T-cell (primary cell): ENCODE measurements around the gene WFDC13. TPM values are rescaled to one million over a fixed set of nuclear protein-coding genes. Genes with fewer than 3 reads are reported as not detected.
"Not testable (repeated sequence)": the region's sequence is repeated elsewhere in the genome, so short reads cannot be mapped to it uniquely, and the experiment has no call there.

ENCODE experiments used
- ATAC-seq, 4 experiments: fragments of 200-7000 bp in 3 of 4; fragments of 150-1000 bp in 1 of 4; cut with Tn5 transposase; replicated peaks in 1 of 4; 1 replicate in 3 of 4; 2 replicates in 1 of 4; pipeline ENCODE4 v1.10.0; 2021; ENCODE audit warnings: moderate library complexity in 3 of 4, mild to moderate bottlenecking in 2 of 4, moderate number of reproducible peaks in 1 of 4
- CTCF ChIA-PET, 2 donors: fragments of 300-600 bp; sonication (Branson Sonifier 250); formaldehyde crosslinking; loops; one replicate each; lab custom pipeline; 2022; ENCODE audit warnings: antibody characterized with exemption in 2 of 2; lab: Charles Lee
- POLR2A ChIA-PET, 2 donors: fragments of 300-600 bp; sonication (Branson Sonifier 250); formaldehyde crosslinking; loops; one replicate each; lab custom pipeline; 2022; ENCODE audit warnings: antibody characterized with exemption in 2 of 2; lab: Charles Lee
- DNase-seq, 35 experiments: peaks; one replicate each; pipeline versions ENCODE4 v3.0.0 to v3.0.0-alpha.2; 2013 to 2023
- H3K27ac ChIP-seq: one replicate; pipeline ENCODE4 v1.5.1; 2013; ENCODE audit warnings: low read length
- H3K27me3 ChIP-seq, 2 experiments: replicated peaks in 1 of 2; 1 replicate in 1 of 2; 2 replicates in 1 of 2; pipeline versions ENCODE4 v1.6.1 to v1.7.0; 2013; ENCODE audit warnings: low read length in 1 of 2, mixed read lengths in 1 of 2; ENCODE audit not compliant: control insufficient read depth in 2 of 2, insufficient read depth in 2 of 2; ENCODE audit errors: extremely low read depth in 1 of 2
- H3K36me3 ChIP-seq, 2 donors: 1 replicate in 1 of 2; 2 replicates in 1 of 2; pipeline versions ENCODE4 v1.6.1 to v1.7.0; 2013; ENCODE audit warnings: low read length in 1 of 2; ENCODE audit not compliant: control insufficient read depth in 2 of 2, insufficient read depth in 1 of 2; ENCODE audit errors: extremely low read depth in 1 of 2
- H3K4me1 ChIP-seq, 2 experiments: 1 replicate in 1 of 2; 2 replicates in 1 of 2; pipeline versions ENCODE4 v1.6.1 to v1.7.0; 2013; ENCODE audit warnings: low read length in 2 of 2, mixed read lengths in 1 of 2; ENCODE audit not compliant: insufficient read depth in 2 of 2, control insufficient read depth in 1 of 2; ENCODE audit errors: extremely low read depth in 1 of 2
- H3K4me3 ChIP-seq, 2 donors: 1 replicate in 1 of 2; 2 replicates in 1 of 2; pipeline versions ENCODE4 v1.5.1 to v1.7.0; 2013; ENCODE audit warnings: mild to moderate bottlenecking in 2 of 2, low read length in 1 of 2, moderate library complexity in 1 of 2; ENCODE audit not compliant: control insufficient read depth in 1 of 2; ENCODE audit errors: extremely low read depth in 1 of 2
- H3K9me3 ChIP-seq: 2 replicates; pipeline ENCODE4 v1.7.0; 2013
- H3K27ac Mint-ChIP-seq, 2 donors: one replicate each; pipeline ENCODE4 v1.8.0; 2020 to 2021; ENCODE audit warnings: mild to moderate bottlenecking in 2 of 2, mixed read lengths in 2 of 2
- H3K27me3 Mint-ChIP-seq, 2 donors: one replicate each; pipeline ENCODE4 v1.8.0; 2021 to 2022; ENCODE audit warnings: mixed read lengths in 2 of 2
- H3K36me3 Mint-ChIP-seq: one replicate; pipeline ENCODE4 v1.8.0; 2021; ENCODE audit warnings: mixed read lengths
- H3K4me1 Mint-ChIP-seq, 3 donors: one replicate each; pipeline ENCODE4 v1.8.0; 2020 to 2022; ENCODE audit warnings: mixed read lengths in 3 of 3, mild to moderate bottlenecking in 1 of 3
- H3K4me3 Mint-ChIP-seq, 3 donors: one replicate each; pipeline ENCODE4 v1.8.0; 2020 to 2022; ENCODE audit warnings: mild to moderate bottlenecking in 3 of 3, mixed read lengths in 3 of 3, moderate library complexity in 3 of 3
- H3K9me3 Mint-ChIP-seq, 3 donors: one replicate each; pipeline ENCODE4 v1.8.0; 2020 to 2022; ENCODE audit warnings: mixed read lengths in 3 of 3
- WGBS: methylation state at CpG from one replicate; pipeline ENCODE4 v1.1.5; 2013; ENCODE audit warnings: missing lambda C conversion rate; ENCODE audit not compliant: insufficient coverage; 5-methylcytosine and 5-hydroxymethylcytosine counted together
- total RNA-seq, 35 experiments: library from RNA in 6 of 35; stranded (reverse) in 6 of 35; fragments of 120-200 nt in 1 of 35; gene quantifications; one replicate each; pipeline versions ENCODE4 v1.2.1 to v1.2.4 and lab custom pipeline; 2013 to 2026

Gene WFDC13
- total RNA-seq (not detected), total RNA-seq (lab: John Stamatoyannopoulos, UW) (0 reads per million in 29 experiments)
- total RNA-seq (2013): not detected

- H3K27ac ChIP-seq: no peak within 1 kb of the TSS
- DNase-seq (no peak), ATAC-seq (no peak)
- no peak within 1 kb of the TSS for H3K27ac Mint-ChIP-seq
- peaks cover 19 to 26% of the 10 kb centered on the region in 2 donors for H3K27me3 Mint-ChIP-seq
- peaks cover 0 to 15% of the 10 kb centered on the region in 2 experiments for H3K27me3 ChIP-seq
- no peaks in the 10 kb centered on the region for H3K4me1 Mint-ChIP-seq
- no peaks in the 10 kb centered on the region for H3K36me3 Mint-ChIP-seq
- ChIA-PET POLR2A (no interaction called here), CTCF (interaction anchor here in 1 of 2 donors (0.7 kb wide), 1 partner anchor 90 kb away, joined by 4 read pairs; no protein-coding TSS in a partner anchor)
- H3K4me3 Mint-ChIP-seq: no peak within 1 kb of the TSS
- no peaks in the 10 kb centered on the region for H3K36me3 ChIP-seq
- H3K4me1 ChIP-seq: no peaks in the 10 kb centered on the region
- H3K9me3 Mint-ChIP-seq: no peaks in the 10 kb centered on the region
- no peaks in the 10 kb centered on the region for H3K9me3 ChIP-seq
- WGBS: 11% methylated on average over 1 of the region's 4 CpGs
- H3K4me3 ChIP-seq: no peak within 1 kb of the TSS
These were observed at the start of gene WFDC13 for GRCh38 chr20:45701873-45702272. WFDC13 (plus strand) TSS chr20:45702038; CDS start chr20:45702124, 86 bp downstream.

- H3K4me1 ChIP-seq, H3K36me3 Mint-ChIP-seq, H3K27ac ChIP-seq, H3K4me1 Mint-ChIP-seq, H3K4me3 ChIP-seq, H3K27me3 ChIP-seq, H3K9me3 Mint-ChIP-seq, CTCF ChIA-PET, ATAC-seq, POLR2A ChIA-PET, DNase-seq, H3K27ac Mint-ChIP-seq, H3K4me3 Mint-ChIP-seq, H3K9me3 ChIP-seq, H3K36me3 ChIP-seq: not testable (repeated sequence)
- WGBS: no CpG with 5 or more reads among the region's 3 CpGs
- H3K27me3 Mint-ChIP-seq: peaks cover 12% of the 10 kb centered on the region in 2 donors
These were observed 44.8 kb upstream of the WFDC13 start for GRCh38 chr20:45657038-45657437.

- no peak for DNase-seq
- no peaks in the 10 kb centered on the region for H3K9me3 ChIP-seq
- Mint-ChIP-seq H3K9me3 (peaks cover under 1 to 4% (median 3%) of the 10 kb centered on the region in 3 donors), H3K27me3 (peaks cover 25 to 43% of the 10 kb centered on the region in 2 donors), H3K4me1 (no peaks in the 10 kb centered on the region), H3K36me3 (no peaks in the 10 kb centered on the region), H3K4me3 (no peak within 1 kb of the TSS), H3K27ac (no peak within 1 kb of the TSS)
- ChIA-PET CTCF (no interaction called here), POLR2A (no interaction called here)
- ATAC-seq: no peak
- WGBS: no CpG with 5 or more reads among the region's 1 CpG
- H3K27me3 ChIP-seq: peaks cover 0 to 9% of the 10 kb centered on the region in 2 experiments
- no peaks in the 10 kb centered on the region for H3K36me3 ChIP-seq
- no peak within 1 kb of the TSS for H3K27ac ChIP-seq
- H3K4me3 ChIP-seq: no peak within 1 kb of the TSS
- no peaks in the 10 kb centered on the region for H3K4me1 ChIP-seq
These were observed 31.7 kb upstream of the WFDC13 start, which contains the start of gene WFDC11 for GRCh38 chr20:45670139-45670538. WFDC11 (minus strand) TSS chr20:45670239; CDS start chr20:45650600, 19,639 bp downstream.

- ChIA-PET POLR2A (no interaction called here), CTCF (no interaction called here)
- Histone ChIP-seq H3K9me3 (no peaks in the 10 kb centered on the region), H3K4me3 (no peak overlapping the region), H3K36me3 (no peaks in the 10 kb centered on the region), H3K27me3 (no peaks in the 10 kb centered on the region), H3K4me1 (no peaks in the 10 kb centered on the region), H3K27ac (no peak overlapping the region)
- DNase-seq (no peak), ATAC-seq (no peak)
- H3K4me3 Mint-ChIP-seq: no peak overlapping the region
- H3K4me1 Mint-ChIP-seq: no peaks in the 10 kb centered on the region
- H3K9me3 Mint-ChIP-seq: peaks cover 0 to 22% (median 11%) of the 10 kb centered on the region in 3 donors
- no peak overlapping the region for H3K27ac Mint-ChIP-seq
- H3K27me3 Mint-ChIP-seq: peaks cover 16 to 33% of the 10 kb centered on the region in 2 donors
- no peaks in the 10 kb centered on the region for H3K36me3 Mint-ChIP-seq
These were observed 29.1 kb upstream of the WFDC13 start for GRCh38 chr20:45672765-45673164.

- Histone ChIP-seq H3K36me3 (no peaks in the 10 kb centered on the region), H3K9me3 (peaks cover 7% of the 10 kb centered on the region), H3K27ac (no peak overlapping the region), H3K27me3 (no peaks in the 10 kb centered on the region), H3K4me3 (no peak overlapping the region), H3K4me1 (no peaks in the 10 kb centered on the region)
- Mint-ChIP-seq H3K4me3 (no peak overlapping the region), H3K9me3 (peaks cover 6 to 38% (median 24%) of the 10 kb centered on the region in 3 donors), H3K27me3 (peaks cover 8 to 16% of the 10 kb centered on the region in 2 donors), H3K4me1 (no peaks in the 10 kb centered on the region), H3K36me3 (no peaks in the 10 kb centered on the region), H3K27ac (no peak overlapping the region)
- ATAC-seq: no peak
- CTCF ChIA-PET: no interaction called here
- DNase-seq: no peak
- POLR2A ChIA-PET: no interaction called here
These were observed 22.2 kb upstream of the WFDC13 start for GRCh38 chr20:45679650-45680049.

- Histone ChIP-seq H3K36me3 (no peaks in the 10 kb centered on the region), H3K27ac (no peak overlapping the region), H3K4me3 (no peak overlapping the region), H3K4me1 (no peaks in the 10 kb centered on the region), H3K9me3 (no peaks in the 10 kb centered on the region), H3K27me3 (peaks cover 0 to 4% of the 10 kb centered on the region in 2 experiments)
- ChIA-PET POLR2A (no interaction called here), CTCF (interaction anchor here in 1 of 2 donors (0.6 kb wide), 1 partner anchor 93 kb away, joined by 3 read pairs; no protein-coding TSS in a partner anchor)
- Mint-ChIP-seq H3K9me3 (peaks cover 0 to 3% (median 0%) of the 10 kb centered on the region in 3 donors), H3K36me3 (no peaks in the 10 kb centered on the region), H3K27me3 (peaks cover 16 to 29% of the 10 kb centered on the region in 2 donors), H3K4me1 (no peaks in the 10 kb centered on the region), H3K4me3 (no peak overlapping the region), H3K27ac (no peak overlapping the region)
- no peak for DNase-seq
- WGBS: 38% methylated on average over 3 of the region's 3 CpGs
- no peak for ATAC-seq
These were observed 15.9 kb upstream of the WFDC13 start for GRCh38 chr20:45685896-45686295.

- DNase-seq, H3K4me3 ChIP-seq, H3K4me1 Mint-ChIP-seq, H3K9me3 Mint-ChIP-seq, H3K27me3 ChIP-seq, CTCF ChIA-PET, H3K36me3 ChIP-seq, H3K27ac Mint-ChIP-seq, H3K27ac ChIP-seq, POLR2A ChIA-PET, H3K9me3 ChIP-seq, H3K4me3 Mint-ChIP-seq, H3K36me3 Mint-ChIP-seq, H3K4me1 ChIP-seq, ATAC-seq: not testable (repeated sequence)
- H3K27me3 Mint-ChIP-seq: peaks cover 24 to 34% of the 10 kb centered on the region in 2 donors
- WGBS: 73% methylated on average over 2 of the region's 12 CpGs
These were observed 8.5 kb upstream of the WFDC13 start for GRCh38 chr20:45693346-45693745.
